Neural progenitor cell (in vitro differentiated cells): Measurements from ENCODE around the gene CROCC2. TPM values are rescaled to one million over a fixed set of nuclear protein-coding genes. Genes with fewer than 3 reads are reported as not detected.
A peak's percentile ranks its signal among the peaks of the same experiment; 100 is the strongest.

ENCODE experiments used
- DNase-seq: peaks from one replicate; pipeline ENCODE4 v3.0.0-alpha.2; 2016; ENCODE audit warnings: low spot score
- H2AFZ ChIP-seq: fragments of 200-600 bp; sonication (generic); replicated peaks from 2 replicates; pipeline ENCODE4 v1.6.1; 2016; ENCODE audit warnings: antibody characterized with exemption
- H3F3A ChIP-seq: fragments of 200-600 bp; sonication (generic); 2 replicates; pipeline ENCODE4 v1.6.1; 2016; ENCODE audit warnings: antibody characterized with exemption, low read depth
- H3K27ac ChIP-seq: fragments of 200-600 bp; sonication (generic); 2 replicates; pipeline ENCODE4 v1.5.1; 2016; ENCODE audit warnings: mild to moderate bottlenecking
- H3K27me3 ChIP-seq: fragments of 200-600 bp; sonication (generic); 2 replicates; pipeline ENCODE4 v1.6.1; 2016; ENCODE audit warnings: mild to moderate bottlenecking, moderate library complexity
- H3K36me3 ChIP-seq: fragments of 200-600 bp; sonication (generic); 2 replicates; pipeline ENCODE4 v1.5.1; 2016
- H3K4me1 ChIP-seq: fragments of 200-600 bp; sonication (generic); 2 replicates; pipeline ENCODE4 v1.6.1; 2016; ENCODE audit warnings: mixed run types
- H3K4me2 ChIP-seq: fragments of 200-600 bp; sonication (generic); 2 replicates; pipeline ENCODE4 v1.6.1; 2016
- H3K4me3 ChIP-seq: fragments of 200-600 bp; sonication (generic); 2 replicates; pipeline ENCODE4 v1.5.1; 2016
- H3K79me2 ChIP-seq: fragments of 200-600 bp; sonication (generic); 2 replicates; pipeline ENCODE4 v1.6.1; 2016; ENCODE audit warnings: low read depth
- H3K9ac ChIP-seq: fragments of 200-600 bp; sonication (generic); 2 replicates; pipeline ENCODE4 v1.6.1; 2016
- H3K9me3 ChIP-seq: fragments of 200-600 bp; sonication (generic); 2 replicates; pipeline ENCODE4 v1.5.1; 2016; ENCODE audit warnings: low read depth
- H4K20me1 ChIP-seq: fragments of 200-600 bp; sonication (generic); 2 replicates; pipeline ENCODE4 v1.6.1; 2016; ENCODE audit warnings: low read depth
- H3K27ac Mint-ChIP-seq: 3 replicates; pipeline ENCODE4 v1.8.0; 2021; ENCODE audit warnings: mixed read lengths
- H3K27me3 Mint-ChIP-seq: 2 replicates; pipeline ENCODE4 v1.8.0; 2022; ENCODE audit warnings: low read depth, mild to moderate bottlenecking, inconsistent platforms, moderate library complexity, mixed read lengths; ENCODE audit not compliant: insufficient read depth
- H3K36me3 Mint-ChIP-seq: 3 replicates; pipeline ENCODE4 v1.8.0; 2021; ENCODE audit warnings: mixed read lengths
- H3K4me1 Mint-ChIP-seq: 3 replicates; pipeline ENCODE4 v1.8.0; 2021; ENCODE audit warnings: mixed read lengths
- H3K4me3 Mint-ChIP-seq: 3 replicates; pipeline ENCODE4 v1.8.0; 2021; ENCODE audit warnings: mild to moderate bottlenecking, moderate library complexity, mixed read lengths
- H3K9me3 Mint-ChIP-seq: 3 replicates; pipeline ENCODE4 v1.8.0; 2020; ENCODE audit warnings: mixed read lengths
- EZH2 ChIP-seq: fragments of 200-600 bp; sonication (generic); IDR thresholded peaks from 2 replicates; pipeline ENCODE4 v1.6.1; 2017; ENCODE audit warnings: antibody characterized with exemption, mild to moderate bottlenecking, moderate library complexity
- EZH2phosphoT487 ChIP-seq: fragments of 200-600 bp; sonication (generic); IDR thresholded peaks from 2 replicates; pipeline ENCODE4 v1.6.1; 2017; ENCODE audit warnings: antibody characterized with exemption
- total RNA-seq: library from RNA; depleted of rRNA; stranded (reverse); fragments of >200 nt; gene quantifications from 2 replicates; pipeline ENCODE4 v1.2.3, GENCODE V29; 2015; ENCODE audit warnings: low replicate concordance
- TF ChIP-seq, protein P1 (sequence below): fragments of 200-600 bp; sonication (generic); IDR thresholded peaks from 2 replicates; pipeline ENCODE4 v1.5.1; 2017; ENCODE audit warnings: antibody characterized with exemption, mild to moderate bottlenecking

Gene CROCC2
- total RNA-seq, 1 donor from 2014 or later: not detected

DNA sequence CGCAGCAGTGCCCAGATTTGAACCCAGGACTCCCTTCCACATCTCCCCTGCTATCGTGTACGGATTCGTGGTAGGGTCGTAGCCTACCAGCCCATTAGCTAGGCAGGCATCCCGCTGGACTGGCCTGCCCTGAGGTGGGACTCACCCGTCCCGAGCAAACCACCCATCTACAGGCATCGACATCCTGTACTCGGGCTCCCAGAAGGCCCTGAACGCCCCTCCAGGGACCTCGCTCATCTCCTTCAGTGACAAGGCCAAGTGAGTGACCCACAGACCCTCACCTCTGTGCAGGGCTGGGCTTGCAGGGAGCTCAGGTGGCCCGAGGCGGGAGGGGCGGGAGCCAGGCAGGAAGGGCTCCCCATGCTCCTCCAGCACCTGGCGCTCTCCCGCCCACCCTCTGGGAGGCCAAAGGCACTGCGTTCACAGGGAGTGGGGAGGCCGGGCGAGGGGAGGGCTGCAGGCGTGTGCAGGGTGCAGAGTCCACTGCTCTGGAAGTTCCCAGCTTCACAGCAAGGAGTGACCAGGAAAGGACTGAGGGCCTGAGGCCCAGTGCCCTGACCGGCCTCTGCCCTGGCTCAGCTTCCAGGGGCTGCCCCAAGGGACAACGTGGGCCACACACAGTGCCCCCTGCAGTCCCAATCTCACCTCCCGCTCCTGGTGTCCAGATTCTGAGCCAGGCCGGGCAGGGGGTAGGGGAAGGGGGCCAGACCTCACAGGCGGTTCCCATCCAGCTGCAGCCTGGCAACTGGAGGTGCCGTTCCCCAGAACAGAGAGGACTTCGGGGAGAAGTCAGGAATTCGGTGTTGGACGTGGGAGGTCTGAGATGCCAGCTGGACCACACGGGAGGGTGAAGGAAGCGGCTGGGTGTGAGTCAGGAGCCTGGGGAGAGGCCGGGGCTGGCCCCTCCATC is 32.1 kb upstream of the CROCC2 start:
- Histone ChIP-seq H3K4me2 (no peak overlapping the region), H3F3A (no peaks in the 10 kb centered on the region), H3K9me3 (no peaks in the 10 kb centered on the region), H2AFZ (no peak overlapping the region), H3K4me1 (no peaks in the 10 kb centered on the region), H3K27me3 (no peaks in the 10 kb centered on the region), H3K27ac (no peak overlapping the region), H4K20me1 (no peaks in the 10 kb centered on the region), H3K79me2 (no peaks in the 10 kb centered on the region), H3K9ac (no peak overlapping the region), H3K4me3 (no peak overlapping the region), H3K36me3 (no peaks in the 10 kb centered on the region)
- Mint-ChIP-seq H3K27me3 (no peaks in the 10 kb centered on the region), H3K4me3 (no peak overlapping the region), H3K9me3 (no peaks in the 10 kb centered on the region), H3K36me3 (no peaks in the 10 kb centered on the region), H3K27ac (no peak overlapping the region), H3K4me1 (no peaks in the 10 kb centered on the region)
- DNase-seq: peak; percentile 40
- TF ChIP-seq, protein P1, sequence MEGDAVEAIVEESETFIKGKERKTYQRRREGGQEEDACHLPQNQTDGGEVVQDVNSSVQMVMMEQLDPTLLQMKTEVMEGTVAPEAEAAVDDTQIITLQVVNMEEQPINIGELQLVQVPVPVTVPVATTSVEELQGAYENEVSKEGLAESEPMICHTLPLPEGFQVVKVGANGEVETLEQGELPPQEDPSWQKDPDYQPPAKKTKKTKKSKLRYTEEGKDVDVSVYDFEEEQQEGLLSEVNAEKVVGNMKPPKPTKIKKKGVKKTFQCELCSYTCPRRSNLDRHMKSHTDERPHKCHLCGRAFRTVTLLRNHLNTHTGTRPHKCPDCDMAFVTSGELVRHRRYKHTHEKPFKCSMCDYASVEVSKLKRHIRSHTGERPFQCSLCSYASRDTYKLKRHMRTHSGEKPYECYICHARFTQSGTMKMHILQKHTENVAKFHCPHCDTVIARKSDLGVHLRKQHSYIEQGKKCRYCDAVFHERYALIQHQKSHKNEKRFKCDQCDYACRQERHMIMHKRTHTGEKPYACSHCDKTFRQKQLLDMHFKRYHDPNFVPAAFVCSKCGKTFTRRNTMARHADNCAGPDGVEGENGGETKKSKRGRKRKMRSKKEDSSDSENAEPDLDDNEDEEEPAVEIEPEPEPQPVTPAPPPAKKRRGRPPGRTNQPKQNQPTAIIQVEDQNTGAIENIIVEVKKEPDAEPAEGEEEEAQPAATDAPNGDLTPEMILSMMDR: no peak
- no peak for TF ChIP-seq EZH2
- TF ChIP-seq EZH2phosphoT487: no peak

DNA sequence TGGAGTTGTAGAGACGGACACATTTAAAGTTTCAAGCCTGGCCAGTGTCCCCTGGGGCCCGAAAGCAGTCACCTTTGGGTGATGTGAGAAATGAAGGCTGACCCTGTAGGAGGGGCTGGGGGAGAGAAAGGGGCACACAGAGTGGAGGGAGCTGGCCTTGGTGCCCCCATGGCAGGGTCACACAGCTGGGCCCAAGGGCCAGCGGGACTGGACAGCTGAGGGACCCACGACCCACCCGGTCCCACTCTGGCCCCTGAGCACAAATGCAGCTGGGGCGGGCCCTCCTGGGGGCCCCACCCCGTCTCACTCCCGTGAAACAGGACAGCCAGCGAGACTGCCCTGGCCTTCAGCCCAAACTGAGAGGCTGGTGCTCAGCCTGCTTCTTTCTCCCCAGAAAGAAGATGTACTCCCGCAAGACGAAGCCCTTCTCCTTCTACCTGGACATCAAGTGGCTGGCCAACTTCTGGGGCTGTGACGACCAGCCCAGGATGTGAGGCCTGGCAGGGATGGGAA is 31.4 kb upstream of the CROCC2 start:
- H3K79me2 ChIP-seq: no peaks in the 10 kb centered on the region
- H2AFZ ChIP-seq: no peak overlapping the region
- H3K27ac Mint-ChIP-seq: no peak overlapping the region
- H3F3A ChIP-seq: no peaks in the 10 kb centered on the region
- H3K4me1 Mint-ChIP-seq: no peaks in the 10 kb centered on the region
- H3K27me3 ChIP-seq: no peaks in the 10 kb centered on the region
- H3K9me3 Mint-ChIP-seq: no peaks in the 10 kb centered on the region
- no peaks in the 10 kb centered on the region for H3K4me1 ChIP-seq
- no peaks in the 10 kb centered on the region for H3K9me3 ChIP-seq
- no peaks in the 10 kb centered on the region for H4K20me1 ChIP-seq
- peaks cover under 1% of the 10 kb centered on the region for H3K27me3 Mint-ChIP-seq
- H3K9ac ChIP-seq: no peak overlapping the region
- no peak overlapping the region for H3K4me3 ChIP-seq
- H3K36me3 ChIP-seq: no peaks in the 10 kb centered on the region
- no peaks in the 10 kb centered on the region for H3K36me3 Mint-ChIP-seq
- no peak overlapping the region for H3K4me3 Mint-ChIP-seq
- TF ChIP-seq EZH2 (no peak), EZH2phosphoT487 (no peak)
- TF ChIP-seq, protein P1: no peak
- no peak overlapping the region for H3K27ac ChIP-seq
- no peak for DNase-seq
- no peak overlapping the region for H3K4me2 ChIP-seq

DNA sequence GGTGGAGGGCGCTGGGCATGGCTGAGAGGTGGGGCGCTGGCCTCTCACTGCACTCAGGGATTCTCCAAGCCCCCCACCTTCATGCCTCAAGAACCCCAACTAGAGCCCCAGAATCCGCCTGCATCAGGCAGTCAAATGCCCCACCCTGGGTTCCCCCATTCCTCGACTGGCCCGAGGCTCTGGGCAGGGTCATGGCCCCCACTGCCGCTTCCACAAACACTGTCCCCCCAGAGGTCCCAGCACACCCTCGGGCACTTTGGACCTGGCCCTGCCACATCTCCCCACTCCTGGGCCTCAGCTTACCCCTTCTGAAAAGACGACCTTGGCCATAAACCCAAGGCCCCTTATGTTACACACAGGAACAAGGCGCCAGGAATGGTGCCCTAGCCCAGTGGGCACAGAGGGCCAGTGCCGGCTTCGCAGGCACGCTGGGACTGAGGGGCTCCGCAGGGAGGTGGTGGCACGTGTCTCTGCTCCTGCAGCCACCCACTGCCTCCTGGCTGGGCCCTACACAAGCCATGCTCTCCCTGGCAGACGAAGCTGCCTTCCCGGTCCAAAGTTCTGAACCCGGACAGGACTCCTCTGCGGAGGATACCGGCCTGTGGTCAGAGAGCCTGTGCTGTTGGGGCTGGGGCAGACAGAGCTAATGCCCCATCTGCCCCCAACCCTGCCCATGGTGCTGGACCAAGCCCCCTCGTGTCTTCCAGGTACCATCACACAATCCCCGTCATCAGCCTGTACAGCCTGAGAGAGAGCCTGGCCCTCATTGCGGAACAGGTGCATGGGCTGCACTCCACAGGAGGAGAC is 30.7 kb upstream of the CROCC2 start:
- Mint-ChIP-seq H3K36me3 (no peaks in the 10 kb centered on the region), H3K4me1 (peaks cover 2% of the 10 kb centered on the region), H3K4me3 (no peak overlapping the region), H3K9me3 (no peaks in the 10 kb centered on the region), H3K27me3 (peaks cover 5% of the 10 kb centered on the region), H3K27ac (no peak overlapping the region)
- no peaks in the 10 kb centered on the region for H4K20me1 ChIP-seq
- H3K9me3 ChIP-seq: no peaks in the 10 kb centered on the region
- H3K9ac ChIP-seq: no peak overlapping the region
- H3K4me3 ChIP-seq: no peak overlapping the region
- H3K27ac ChIP-seq: no peak overlapping the region
- H3K27me3 ChIP-seq: no peaks in the 10 kb centered on the region
- no peaks in the 10 kb centered on the region for H3K79me2 ChIP-seq
- H3K4me2 ChIP-seq: no peak overlapping the region
- no peaks in the 10 kb centered on the region for H3K4me1 ChIP-seq
- H3F3A ChIP-seq: no peaks in the 10 kb centered on the region
- no peak for DNase-seq
- H3K36me3 ChIP-seq: no peaks in the 10 kb centered on the region
- no peak overlapping the region for H2AFZ ChIP-seq
- TF ChIP-seq EZH2: no peak
- no peak for TF ChIP-seq EZH2phosphoT487
- TF ChIP-seq, protein P1: no peak
